Colon (tissue), 2 donors: Measurements from ENCODE around the gene CDON.

Source experiments
- FAIRE-seq: peaks from 2 replicates; lab custom pipeline; 2012; peaks lifted over from hg19 to GRCh38; lab: Jason Lieb, UNC
- donor health status: control.
- donor health status: control.

The CDON gene

DNA sequence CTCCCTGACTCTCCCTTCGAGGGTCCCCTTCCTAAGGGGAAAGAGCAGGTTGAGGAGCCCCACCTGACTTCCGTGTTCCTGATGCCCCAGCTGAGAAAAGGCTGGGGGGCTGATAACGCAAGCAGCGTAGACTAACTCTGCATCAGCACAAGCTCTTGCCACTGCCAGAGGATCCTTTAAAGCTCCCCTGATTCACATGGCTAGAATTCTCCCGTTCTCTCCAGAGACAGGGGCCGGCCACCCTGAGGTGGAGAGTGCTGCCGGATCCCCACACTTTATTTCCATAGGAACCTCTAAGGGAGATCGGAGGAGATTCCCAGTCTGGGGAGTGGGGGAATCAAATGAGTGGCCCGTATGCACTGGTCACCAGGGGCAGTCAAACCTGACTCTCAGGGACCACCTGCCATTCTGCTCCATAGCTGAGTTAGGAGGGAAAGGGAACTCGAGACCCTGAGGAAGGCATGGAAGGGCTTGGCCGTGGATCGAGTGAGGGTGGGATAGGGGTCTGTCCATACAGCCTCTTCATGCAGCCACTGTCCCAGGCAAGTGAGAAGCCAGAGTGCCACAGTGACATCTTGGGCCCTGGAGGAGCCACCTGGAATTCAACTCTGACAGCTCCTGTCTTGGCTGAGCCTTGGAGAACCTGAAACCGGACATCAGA is 118.2 kb downstream of the CDON start:
- FAIRE-seq = no peak

DNA sequence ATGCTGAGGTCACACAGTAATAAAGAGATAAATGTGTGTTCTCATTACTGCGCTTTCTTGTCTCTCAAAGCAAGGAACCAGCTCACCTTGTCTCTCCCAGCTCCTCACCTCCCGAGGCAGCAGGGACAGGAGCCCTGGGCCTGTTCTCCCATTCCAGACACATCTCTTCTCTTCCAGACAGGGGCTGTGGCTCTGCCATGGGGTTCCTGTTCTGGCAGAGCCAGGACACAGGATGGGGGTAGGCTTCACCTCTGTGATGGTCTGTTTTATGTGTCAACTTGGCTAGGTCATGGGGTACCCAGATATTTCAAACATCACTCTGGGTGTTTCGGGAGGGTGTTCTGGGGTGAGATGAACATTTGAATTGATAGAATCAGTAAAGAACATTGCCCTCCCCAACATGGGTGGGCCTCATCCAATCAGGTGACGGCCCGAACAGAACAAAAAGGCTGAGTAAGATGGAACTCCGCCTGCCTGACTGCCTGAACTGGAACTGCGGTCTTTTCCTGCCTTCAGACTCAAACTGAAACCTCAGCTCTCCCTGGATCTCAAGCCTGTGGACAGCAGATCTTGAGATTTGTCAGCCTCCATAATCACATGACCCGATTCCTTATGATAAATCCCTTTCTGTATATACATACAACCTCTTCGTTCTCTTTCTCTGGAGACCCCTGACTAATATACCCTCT is 118.9 kb downstream of the CDON start:
- no peak for FAIRE-seq

DNA sequence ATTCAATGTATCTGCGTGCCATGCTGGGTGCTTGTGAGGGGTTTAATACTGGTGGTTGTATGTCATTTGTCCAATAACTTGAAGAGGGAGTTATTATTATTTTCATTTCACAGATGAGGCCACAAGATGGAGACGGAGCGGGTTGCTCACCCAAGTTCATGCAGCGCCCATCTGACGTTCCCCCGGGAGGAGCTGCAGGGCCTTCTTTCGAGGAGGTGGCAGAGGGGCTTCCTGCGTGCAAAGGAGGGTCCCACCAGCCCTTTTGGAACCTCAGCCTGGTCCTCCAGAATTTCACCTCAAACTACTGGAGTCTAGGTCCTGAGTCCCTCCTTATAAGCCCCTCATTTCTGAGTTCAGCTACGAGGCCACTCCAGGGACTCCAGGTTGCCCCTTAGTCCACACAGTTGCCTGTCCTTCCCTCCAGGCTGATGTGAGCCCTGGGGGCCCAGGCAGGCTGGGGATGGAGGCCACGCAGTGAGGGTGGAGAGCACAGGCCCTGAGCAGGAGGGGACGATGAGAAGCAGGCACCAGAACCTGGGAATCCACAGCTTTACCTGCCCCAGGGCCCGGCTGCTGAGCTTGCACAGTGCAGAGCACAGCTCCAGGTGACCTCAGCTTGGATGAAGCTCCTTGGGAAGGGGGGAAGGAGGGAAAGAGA is 119.8 kb downstream of the CDON start:
- FAIRE-seq = no peak

DNA sequence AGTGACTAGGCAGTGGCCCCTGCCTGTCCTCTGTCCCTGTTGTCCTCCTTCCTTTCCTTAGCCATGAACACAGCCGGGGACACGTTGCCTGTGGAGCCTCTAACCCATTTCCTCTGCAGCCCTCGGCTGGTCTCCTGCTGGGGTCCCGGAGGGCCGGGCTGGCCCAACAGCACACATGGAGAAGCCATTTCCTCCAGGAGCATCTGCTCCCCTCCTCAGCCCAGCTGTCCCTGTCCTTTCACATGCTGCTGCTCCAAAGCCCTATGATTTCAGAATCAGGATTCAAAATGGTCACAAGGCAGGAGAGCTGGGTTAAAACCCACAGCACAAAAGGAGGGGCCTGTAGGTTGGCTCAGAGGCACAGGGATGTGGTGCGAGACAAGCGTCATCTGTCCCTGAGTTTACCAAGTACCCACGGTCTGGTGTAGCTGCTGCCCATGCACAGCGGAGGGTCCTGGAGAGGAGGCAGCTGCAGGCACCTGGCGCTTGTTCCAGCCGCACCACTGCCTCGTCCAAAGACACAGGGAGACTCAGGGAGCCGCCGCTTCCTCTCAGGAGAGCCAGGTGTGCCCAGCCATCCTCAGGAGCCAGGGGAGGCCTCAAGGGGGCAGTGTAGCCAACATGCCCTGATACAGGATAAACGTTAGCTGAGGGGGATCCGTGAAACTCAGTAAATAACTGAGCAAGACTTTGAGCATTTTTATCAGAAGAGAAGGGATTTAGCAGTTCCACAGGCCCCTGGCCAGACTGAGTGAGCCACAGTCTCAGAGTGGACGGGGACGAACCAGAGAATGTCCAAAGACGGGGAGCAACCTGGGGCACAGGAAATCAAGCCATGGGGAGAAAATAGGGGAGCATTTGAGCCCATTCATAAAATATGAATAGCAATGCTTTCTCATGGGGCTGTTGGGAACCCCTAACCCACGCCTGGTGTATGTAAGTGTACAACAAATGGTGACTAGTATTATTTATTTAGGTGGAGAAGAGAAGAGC is 120.8 kb downstream of the CDON start:
- FAIRE-seq = no peak

DNA sequence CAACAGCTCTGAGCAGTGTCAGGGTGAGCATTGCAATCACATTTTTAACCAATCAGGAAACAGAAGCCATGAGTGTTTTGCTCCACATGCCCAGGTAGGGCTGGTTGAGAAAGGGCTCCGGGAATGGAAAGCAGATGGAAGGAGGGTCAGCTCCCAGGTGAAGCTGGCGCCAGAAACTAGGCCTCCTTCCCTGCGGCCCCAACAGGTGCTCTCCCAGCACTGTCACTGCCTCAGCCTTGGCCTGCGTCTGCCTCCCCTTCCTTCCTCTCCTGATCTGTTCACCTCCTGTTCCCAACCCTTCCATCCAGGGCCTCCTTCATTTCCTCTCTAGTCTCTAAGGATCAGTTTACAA is 121.4 kb downstream of the CDON start:
- no peak for FAIRE-seq

DNA sequence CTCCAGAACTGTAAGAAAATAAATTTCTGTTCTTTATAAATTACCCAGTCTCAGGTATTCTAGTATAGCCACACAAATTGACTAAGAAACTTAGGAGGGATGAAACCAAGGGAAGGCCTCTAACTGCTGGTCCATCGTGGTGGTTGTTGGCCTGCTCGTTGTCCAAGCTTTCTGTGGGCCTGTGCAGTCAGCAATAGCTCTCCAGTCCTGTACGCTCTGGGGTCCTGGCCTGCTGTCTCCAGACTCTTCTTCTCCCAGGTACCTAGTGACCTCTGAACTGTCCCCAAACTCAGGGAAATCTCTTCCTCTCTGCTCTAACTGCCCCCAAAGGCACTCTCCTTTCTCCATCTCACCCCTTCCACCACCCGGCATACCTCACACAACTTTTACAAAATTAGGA is 122.5 kb downstream of the CDON start:
- no peak for FAIRE-seq

DNA sequence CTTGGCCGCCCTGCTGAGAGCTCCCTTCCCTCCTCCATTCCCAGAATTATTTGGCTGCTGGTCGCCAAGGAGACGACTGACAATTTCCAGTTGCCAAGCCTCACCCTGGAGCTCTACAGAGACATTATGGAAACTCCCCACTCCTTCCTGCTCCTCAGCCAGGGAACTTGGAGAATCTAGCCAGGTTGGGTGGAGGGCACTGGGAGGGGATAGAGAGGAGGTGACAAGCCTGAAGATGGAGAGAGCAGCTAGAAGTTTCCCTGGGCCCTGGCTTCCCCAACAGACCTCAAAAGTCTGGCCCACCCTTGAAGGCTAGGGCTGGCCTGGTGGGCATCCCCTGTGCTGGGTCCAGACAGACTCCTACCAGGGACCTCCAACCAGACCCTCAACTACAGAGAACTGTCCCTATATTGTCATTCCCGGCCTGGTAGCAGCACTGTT is 123.6 kb downstream of the CDON start:
- no peak for FAIRE-seq

DNA sequence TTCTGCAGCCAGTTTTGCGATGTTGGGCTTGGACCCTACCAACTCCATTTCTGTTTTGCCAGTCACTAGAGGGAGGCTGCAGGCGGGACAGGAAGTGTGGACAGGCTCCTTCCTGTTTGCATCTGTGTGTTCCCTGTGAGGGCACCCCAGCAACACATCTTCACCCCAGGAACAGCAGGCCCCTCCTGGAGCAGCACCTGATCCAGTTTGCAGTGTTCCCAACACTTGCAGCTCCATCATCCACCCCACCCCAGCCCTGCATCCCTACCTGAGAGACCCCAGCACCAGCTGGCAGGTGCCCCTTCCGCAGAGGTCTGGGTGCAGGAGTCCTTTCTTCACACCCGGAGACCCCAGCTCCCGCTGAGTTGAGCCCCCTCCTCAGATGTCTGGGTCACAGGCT is 124.2 kb downstream of the CDON start:
- no peak for FAIRE-seq

DNA sequence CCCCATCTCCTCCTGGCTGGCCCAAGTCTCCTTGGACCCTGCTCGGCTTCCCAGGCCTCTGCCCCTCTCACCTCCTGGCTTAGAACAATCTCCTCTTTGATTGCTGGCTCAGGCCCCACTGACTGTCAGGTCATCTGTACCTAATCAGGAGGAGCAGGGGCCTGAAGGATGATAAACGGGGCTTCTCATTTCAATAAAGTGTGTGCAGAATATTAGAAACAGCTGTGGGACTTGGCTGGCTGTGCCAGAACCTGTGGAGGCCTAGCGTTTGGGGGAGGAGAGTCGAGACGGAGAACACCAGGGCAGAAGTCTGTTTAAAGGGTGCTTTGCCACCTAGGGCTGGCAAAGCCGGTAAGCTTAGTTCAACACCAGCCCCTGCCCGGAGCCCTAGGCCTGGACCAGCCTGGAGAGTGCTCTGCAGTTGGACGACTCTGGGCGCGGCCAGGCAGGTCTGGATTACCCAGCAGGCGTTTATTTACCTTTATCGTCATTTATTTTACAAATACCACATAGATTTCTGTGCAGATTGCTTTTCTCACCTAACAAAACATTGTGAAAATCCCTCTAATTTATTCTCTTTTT is 127.0 kb downstream of the CDON start:
- no peak for FAIRE-seq

DNA sequence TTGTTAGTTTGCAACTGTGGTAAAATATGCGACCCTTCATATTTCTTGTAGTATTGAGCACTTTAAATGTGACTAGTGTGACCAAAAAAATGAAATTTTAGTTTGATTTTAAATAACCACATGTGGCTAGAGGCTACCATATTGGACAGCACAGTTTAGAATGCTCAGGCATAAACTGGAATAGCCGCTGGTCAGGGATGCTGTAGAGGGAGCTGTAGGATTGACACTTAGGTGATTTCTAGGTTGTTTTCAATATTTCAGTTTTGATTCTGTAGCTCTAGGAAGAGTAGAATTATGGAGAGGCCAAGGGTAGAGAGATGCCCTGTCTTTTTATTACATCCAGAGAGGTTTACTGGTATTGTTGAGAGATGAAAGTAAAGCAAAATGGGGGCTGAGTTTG is 127.6 kb downstream of the CDON start:
- no peak for FAIRE-seq

DNA sequence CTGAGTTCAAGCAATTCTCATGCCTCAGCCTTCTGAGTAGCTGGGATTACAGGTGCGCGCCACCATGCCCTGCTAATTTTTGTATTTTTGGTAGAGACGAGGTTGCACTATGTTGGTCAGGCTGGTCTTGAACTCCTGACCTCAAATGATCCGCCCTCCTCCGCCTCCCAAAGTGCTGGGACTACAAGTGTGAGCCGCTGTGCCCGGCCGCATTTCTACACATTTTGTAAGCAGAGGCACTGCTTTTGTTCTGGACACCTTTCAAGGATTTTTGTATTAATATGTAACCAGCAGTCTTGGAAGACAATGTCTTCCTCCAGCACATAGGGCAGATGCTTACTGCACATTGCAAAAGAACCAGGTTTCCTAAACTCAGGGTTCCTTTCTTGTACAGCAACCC is 128.2 kb downstream of the CDON start:
- no peak for FAIRE-seq

DNA sequence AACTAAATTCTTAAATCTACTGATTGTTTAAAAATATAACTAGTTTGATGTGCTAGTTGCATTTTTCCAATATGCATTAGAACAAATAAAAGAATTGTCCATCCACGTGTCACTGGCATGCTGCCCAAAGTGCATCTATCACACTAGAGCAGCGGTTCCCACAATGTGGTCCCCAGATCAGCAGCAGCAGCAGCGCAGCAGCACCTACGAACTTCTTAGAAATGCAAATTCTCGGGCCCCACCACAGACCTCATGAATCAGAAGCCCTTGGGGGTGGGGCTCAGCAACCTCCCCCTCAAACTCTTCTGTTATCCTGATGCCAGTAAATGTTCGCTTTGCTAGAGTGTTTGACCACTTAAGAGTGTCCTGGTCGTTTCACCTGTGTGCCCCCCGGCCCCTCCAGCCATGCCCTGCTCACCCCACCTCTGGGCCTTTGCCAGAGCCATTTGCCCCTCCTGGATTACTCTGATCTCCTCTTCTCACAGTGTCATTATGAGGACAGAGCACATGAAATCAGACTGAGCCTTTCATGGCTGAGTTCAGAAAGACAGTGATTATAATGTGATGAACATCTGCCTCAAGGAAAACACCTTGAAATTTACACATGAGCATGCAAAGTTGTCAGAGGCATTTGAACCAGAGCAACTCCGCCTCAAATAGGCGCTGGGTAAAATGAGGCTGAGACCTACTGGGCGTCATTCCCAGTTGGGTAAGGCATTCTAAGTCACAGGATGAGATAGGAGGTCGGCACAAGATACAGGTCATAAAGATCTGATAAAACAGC is 129.4 kb downstream of the CDON start:
- FAIRE-seq = no peak

DNA sequence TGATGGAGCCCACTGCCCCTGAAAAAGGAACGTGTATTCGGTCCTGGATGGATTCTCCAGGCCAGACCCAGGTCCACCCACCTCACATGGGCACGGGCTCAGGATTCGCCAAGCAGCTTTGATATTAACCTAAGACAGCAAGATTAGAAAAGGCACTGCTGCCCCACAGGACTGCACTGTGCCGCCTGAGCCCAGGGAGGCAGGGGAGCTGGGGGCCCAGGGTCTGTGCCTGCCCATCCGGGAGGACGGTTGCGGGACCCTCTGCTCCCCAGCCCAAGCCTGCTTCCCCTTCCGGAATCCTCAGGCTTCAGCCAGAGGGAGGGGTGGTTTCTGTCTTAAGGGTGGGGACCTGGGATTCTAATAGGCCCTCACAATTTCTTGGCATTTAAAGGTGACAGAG is 130.4 kb downstream of the CDON start:
- no peak for FAIRE-seq

DNA sequence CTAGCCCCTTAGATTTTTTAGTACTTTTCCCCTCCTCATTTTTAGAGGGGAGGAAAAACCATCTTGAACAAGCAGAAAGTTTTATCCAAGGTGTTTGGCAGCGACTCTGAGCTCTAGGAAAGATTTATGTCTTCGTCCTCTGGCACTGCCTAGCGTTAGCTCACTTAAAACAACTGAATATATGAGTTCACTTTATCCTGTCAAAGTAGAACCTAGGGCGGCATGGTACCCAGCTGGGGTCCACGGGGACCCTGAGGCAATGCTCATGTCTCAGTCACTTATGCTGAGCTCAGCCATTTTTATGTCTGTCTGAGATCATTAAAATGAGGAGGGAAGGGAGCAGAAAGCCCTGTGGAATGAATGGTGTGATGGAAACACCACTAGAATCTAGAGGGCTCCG is 131.0 kb downstream of the CDON start:
- no peak for FAIRE-seq

DNA sequence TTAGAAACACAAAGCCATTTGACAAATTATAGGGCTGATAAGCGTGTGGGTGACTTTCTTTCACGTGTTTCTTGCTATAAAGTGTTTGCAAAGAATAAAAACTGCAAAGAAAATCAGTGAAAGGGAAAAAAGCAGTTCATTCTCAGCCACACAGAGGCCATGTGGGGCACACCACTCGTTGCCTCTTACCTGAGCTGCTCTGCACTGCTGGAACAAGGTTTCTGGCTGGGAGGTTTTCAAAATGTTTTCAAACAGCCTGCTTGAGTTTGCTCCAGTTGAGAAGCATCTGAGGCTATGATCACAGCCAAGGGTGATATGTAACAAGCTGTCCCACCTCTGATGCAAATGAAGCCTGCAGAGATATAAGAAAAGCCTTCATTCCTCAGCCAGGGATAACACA is 131.6 kb downstream of the CDON start:
- FAIRE-seq = no peak

DNA sequence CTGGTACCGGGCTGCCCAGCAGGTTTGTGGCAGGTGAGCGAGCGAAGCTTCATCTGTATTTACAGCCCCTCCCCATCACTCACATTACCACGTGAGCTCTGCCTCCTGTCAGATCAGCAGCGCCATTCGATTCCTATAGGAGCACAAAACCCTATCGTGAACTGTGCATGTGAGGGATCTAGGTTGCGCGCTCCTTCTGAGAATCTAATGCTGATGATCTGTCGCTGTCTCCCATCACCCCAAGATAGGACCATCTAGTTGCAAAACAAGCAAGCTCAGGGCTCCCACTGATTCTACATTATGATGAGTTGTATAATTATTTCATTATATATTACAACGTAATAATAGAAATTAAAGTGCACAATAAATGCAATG is 132.6 kb downstream of the CDON start:
- FAIRE-seq = no peak

DNA sequence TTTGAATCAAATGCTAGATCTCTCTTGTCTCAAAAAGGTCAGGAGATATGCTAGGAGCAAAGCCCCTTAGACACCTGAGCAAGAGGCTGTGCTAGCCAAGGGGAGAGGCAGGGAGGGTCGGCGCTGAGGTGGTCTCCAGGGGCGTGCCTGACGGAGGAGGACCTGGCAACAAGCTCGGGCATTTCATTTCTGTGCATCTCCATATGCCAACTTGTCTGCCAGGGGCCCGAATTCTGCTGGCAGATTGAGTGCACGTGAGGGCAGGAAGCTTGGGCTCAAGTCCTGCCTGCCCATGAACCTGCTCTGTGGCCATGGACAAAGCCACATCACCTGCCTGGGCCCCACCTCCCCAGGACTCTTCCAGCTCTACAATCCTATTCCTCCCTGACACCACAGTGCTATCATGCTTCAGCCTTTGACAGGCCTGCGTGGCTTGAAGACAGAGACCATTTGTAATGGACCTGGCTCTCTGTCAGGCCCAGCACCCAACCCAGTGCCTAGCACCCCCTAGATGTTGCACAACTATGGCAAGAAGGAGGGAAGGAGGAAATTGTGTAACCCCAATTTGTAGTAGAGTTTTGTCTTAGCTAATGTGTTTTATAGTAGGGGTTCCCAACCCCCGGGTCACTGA is 133.1 kb downstream of the CDON start:
- no peak for FAIRE-seq

DNA sequence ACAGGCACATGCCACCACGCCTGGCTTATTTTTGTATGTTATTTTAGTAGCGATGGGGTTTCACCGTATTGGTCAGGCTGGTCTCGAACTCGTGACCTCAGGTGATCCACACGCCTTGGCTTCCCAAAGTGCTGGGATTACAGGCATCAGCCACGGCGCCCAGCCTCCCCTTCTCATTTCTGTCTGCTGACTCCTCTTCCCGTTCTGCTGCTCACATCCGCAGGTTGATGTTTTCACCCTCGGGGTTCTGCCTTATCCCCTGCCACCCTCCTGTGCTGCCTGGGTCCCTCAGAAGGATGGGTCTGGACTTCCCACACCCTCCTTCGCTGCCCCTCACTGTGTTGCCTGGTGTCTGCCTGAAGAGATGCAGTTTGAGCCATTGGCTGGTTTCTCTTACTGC is 136.0 kb downstream of the CDON start:
- FAIRE-seq = no peak

DNA sequence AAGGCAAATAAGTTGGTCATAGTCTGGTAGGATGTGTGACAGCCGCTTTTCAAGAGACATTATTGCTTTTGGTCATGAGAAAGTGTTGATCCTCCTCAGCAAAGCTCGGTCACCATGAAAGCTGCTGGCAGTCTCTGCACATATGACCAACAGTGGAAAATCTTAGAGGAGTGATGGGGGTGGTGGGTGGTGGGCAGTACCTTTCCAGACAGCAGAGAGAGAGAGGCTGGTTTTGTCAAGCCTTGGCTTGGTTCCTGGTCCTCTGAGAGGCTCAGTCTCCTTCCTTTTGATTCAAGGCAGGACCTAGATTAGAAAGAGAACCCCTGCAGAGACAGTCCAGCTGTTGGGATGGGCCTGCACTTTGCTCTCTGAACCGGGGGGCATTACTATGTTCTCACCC is 136.9 kb downstream of the CDON start:
- FAIRE-seq = no peak

DNA sequence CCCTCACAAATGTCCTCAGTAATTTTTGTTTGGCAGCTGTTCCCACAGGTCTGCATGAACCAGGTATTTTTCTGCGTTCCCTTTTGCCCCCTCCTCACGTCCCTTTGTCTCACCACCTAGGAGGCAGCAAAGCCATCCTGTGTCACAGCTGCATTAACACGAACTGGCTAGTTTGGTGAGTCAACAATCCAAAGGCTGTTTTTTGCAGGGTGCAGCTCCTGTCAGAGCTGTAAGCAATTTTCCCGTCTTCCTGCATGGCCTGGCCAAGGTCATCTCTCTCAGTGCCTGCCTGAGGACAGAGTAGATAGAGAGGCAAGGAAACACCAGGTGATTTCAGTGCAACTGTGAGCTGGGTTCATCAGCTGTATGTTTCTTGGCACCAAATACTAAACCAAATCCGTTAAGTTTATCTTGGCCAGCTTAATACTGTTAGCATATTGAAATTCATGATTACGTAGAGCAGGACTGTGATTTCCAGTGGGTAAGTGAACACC is 137.4 kb downstream of the CDON start:
- FAIRE-seq = no peak
